Lung (tissue), 12 donors: ENCODE results near the gene ANKIB1. TPM values are rescaled to one million over a fixed set of nuclear protein-coding genes. Genes with fewer than 3 reads are reported as not detected.
A peak's percentile ranks its signal among the peaks of the same experiment; 100 is the strongest.

ENCODE experiments used
- ATAC-seq: fragments of 200-7000 bp; cut with Tn5 transposase; one replicate; pipeline ENCODE4 v1.9.1; 2020; ENCODE audit warnings: moderate number of reproducible peaks; ENCODE audit not compliant: insufficient read depth, low FRiP score
- DNase-seq, 3 donors: peaks; one replicate each; pipeline ENCODE4 v3.0.0-alpha.2; 2013 to 2017
- H3K27ac ChIP-seq, 2 donors: one replicate each; pipeline ENCODE4 v1.5.1; 2013; ENCODE audit warnings: mild to moderate bottlenecking in 2 of 2, moderate library complexity in 2 of 2, control low read depth in 1 of 2, inconsistent platforms in 1 of 2, low read depth in 1 of 2, low read length in 1 of 2
- H3K27me3 ChIP-seq, 3 donors: one replicate each; pipeline ENCODE4 v1.5.1; 2013; ENCODE audit warnings: low read length in 2 of 3; ENCODE audit not compliant: control insufficient read depth in 3 of 3, insufficient read depth in 3 of 3
- H3K36me3 ChIP-seq, 4 donors: one replicate each; pipeline ENCODE4 v1.5.1; 2013; ENCODE audit warnings: low read length in 4 of 4, mild to moderate bottlenecking in 1 of 4, moderate library complexity in 1 of 4; ENCODE audit not compliant: control insufficient read depth in 4 of 4, insufficient read depth in 4 of 4
- H3K4me1 ChIP-seq, 5 donors: one replicate each; pipeline ENCODE4 v1.5.1; 2013; ENCODE audit warnings: low read length in 5 of 5, mild to moderate bottlenecking in 2 of 5, moderate library complexity in 1 of 5; ENCODE audit not compliant: control insufficient read depth in 5 of 5, insufficient read depth in 5 of 5
- H3K4me3 ChIP-seq: one replicate; pipeline ENCODE4 v1.5.1; 2013; ENCODE audit warnings: mild to moderate bottlenecking, control low read depth, moderate library complexity
- H3K9ac ChIP-seq, 2 donors: one replicate each; pipeline ENCODE4 v1.5.1; 2013; ENCODE audit warnings: low read length in 2 of 2, control low read depth in 1 of 2; ENCODE audit not compliant: insufficient read depth in 1 of 2
- H3K9me3 ChIP-seq, 4 donors: one replicate each; pipeline ENCODE4 v1.5.1; 2013; ENCODE audit warnings: low read length in 3 of 4, mild to moderate bottlenecking in 1 of 4, moderate library complexity in 1 of 4; ENCODE audit not compliant: control insufficient read depth in 4 of 4, insufficient read depth in 3 of 4
- CTCF ChIP-seq: IDR thresholded peaks from 2 replicates; pipeline ENCODE4 v1.5.1; 2012; ENCODE audit warnings: mild to moderate bottlenecking; ENCODE audit errors: control extremely low read depth, extremely low read depth
- WGBS, 2 donors: extraction: QIAGEN DNeasy Blood & Tissue Kit; methylation state at CpG; one replicate each; pipeline ENCODE4 v1.1.7; 2013; 5-methylcytosine and 5-hydroxymethylcytosine counted together
- polyA plus RNA-seq, 2 donors: library from polyadenylated mRNA; stranded (reverse); fragments of 200-250 nt; gene quantifications; one replicate each; pipeline ENCODE4 v1.2.1, GENCODE V29; 2013
- total RNA-seq, 2 donors: library from RNA; depleted of rRNA in 1 of 2; stranded (reverse); fragments of >200 nt in 1 of 2; gene quantifications; one replicate each; pipeline ENCODE4 v1.2.1, GENCODE V29; 2014 to 2021
- donor health status: control.
- donor health status: control.
- donor health status: Bipolar disorder and iron deficiency.
- donor health status: healthy.
- donor health status: DM: yes; HTN: yes; CAD: no.

ANKIB1 gene
- total and polyA plus RNA-seq, 4 donors: 9.4 to 47.0 (median 23.7) TPM

- DNase-seq (peak in 1 of 3 donors; percentile 64), ATAC-seq (no peak)
- 1% methylated on average over 11 of the region's 11 CpGs for WGBS, 2 donors
- no peak for TF ChIP-seq CTCF
- H3K9ac ChIP-seq: peak overlapping the region; percentile 81 to 85
- peak overlapping the region; percentile 88 to 98 for H3K27ac ChIP-seq
- peak overlapping the region; percentile 93 for H3K4me3 ChIP-seq
- H3K36me3 ChIP-seq: peaks cover 0 to 9% (median 2%) of the 10 kb centered on the region in 4 donors
- peaks cover 0 to 29% (median 11%) of the 10 kb centered on the region in 5 donors for H3K4me1 ChIP-seq
- no peaks in the 10 kb centered on the region for H3K27me3 ChIP-seq
- H3K9me3 ChIP-seq: no peaks in the 10 kb centered on the region
Observed at GRCh38 chr7:92244808-92245486, 827 bp upstream of the ANKIB1 start.

DNA sequence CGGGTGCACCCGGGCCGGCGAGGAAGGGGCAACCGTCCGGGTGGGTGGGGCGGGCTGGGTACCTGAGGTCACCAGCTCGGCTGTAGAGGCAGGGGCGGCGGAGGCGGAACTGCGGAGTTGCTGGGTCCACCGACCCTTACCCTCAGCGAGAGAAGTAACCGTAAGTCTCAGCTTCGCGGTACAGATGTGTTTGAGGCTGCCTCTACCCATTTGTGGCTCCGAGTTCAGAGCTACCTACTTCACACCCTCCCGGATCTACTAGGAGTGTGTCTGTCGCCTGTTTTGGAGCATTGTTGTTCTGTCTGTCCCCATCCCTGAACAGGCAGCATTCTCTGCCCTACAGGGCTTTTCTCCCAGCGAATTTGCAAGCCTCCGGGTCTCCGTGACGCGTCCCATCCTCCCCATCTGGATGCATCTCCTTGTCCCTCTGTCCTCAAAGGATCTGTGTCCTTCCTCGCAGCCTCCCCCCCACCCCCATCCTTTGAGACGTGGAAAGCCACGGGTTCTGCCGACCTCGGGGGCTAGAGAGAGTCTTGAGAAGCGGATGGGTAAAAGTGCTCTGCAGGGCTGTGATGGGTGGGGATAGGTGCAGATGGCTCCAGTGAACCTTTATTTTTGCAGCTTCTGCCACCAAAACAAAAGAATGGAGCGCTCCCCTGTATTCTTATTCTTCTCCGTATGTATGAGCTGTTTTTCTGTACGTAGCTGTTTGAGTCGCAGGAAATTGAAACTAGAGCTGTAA, 757 bp downstream of the ANKIB1 start:
- peak overlapping the region; percentile 88 to 98 for H3K27ac ChIP-seq
- H3K9ac ChIP-seq: peak overlapping the region; percentile 87 to 92
- H3K4me3 ChIP-seq: peak overlapping the region; percentile 93
- H3K36me3 ChIP-seq: no peaks in the 10 kb centered on the region
- no peak for TF ChIP-seq CTCF
- peaks cover 0 to 29% (median 11%) of the 10 kb centered on the region in 5 donors for H3K4me1 ChIP-seq
- ATAC-seq (peak; percentile 14), DNase-seq (peak; percentile 40 to 59 (median 49))
- no peaks in the 10 kb centered on the region for H3K9me3 ChIP-seq
- no peaks in the 10 kb centered on the region for H3K27me3 ChIP-seq
- 1% methylated on average over 30 to 35 of the region's 35 CpGs for WGBS, 2 donors

DNA sequence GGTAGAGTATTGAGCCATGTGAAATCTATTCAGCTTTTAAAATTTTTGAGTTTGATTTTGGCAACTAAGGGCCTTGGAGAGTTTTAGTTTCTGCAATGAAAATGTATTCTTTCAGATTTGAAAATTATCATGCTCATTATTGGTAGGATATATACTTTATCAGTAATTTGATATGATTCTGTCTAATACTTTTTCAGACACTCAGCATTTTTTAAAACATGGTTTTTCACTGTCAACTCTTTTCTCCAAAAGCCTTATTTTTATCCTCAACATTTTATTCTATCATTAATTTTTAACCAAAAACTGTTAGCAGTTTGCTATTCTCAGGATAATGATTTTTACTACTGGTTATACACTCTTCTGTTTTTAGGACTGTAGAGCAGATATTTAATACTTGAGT, 4.8 kb downstream of the ANKIB1 start:
- no peaks in the 10 kb centered on the region for H3K27me3 ChIP-seq
- H3K9ac ChIP-seq: no peak overlapping the region
- H3K9me3 ChIP-seq: no peaks in the 10 kb centered on the region
- TF ChIP-seq CTCF: no peak
- ATAC-seq (no peak), DNase-seq (no peak)
- no peak overlapping the region for H3K4me3 ChIP-seq
- H3K4me1 ChIP-seq: peaks cover 0 to 16% (median 6%) of the 10 kb centered on the region in 5 donors
- peaks cover 0 to 6% (median 2%) of the 10 kb centered on the region in 4 donors for H3K36me3 ChIP-seq
- no peak overlapping the region for H3K27ac ChIP-seq
